HG03097 (cell line): ENCODE measurements around the gene SERPINF2.
"Not testable (repeated sequence)": the region's sequence is repeated elsewhere in the genome, so short reads cannot be mapped to it uniquely, and the experiment has no call there.

ENCODE experiments used
- ATAC-seq: cut with Tn5 transposase; IDR thresholded peaks from one replicate; pipeline ENCODE4 v1.9.1; 2021; ENCODE audit not compliant: unreplicated experiment, low FRiP score

SERPINF2 gene

DNA sequence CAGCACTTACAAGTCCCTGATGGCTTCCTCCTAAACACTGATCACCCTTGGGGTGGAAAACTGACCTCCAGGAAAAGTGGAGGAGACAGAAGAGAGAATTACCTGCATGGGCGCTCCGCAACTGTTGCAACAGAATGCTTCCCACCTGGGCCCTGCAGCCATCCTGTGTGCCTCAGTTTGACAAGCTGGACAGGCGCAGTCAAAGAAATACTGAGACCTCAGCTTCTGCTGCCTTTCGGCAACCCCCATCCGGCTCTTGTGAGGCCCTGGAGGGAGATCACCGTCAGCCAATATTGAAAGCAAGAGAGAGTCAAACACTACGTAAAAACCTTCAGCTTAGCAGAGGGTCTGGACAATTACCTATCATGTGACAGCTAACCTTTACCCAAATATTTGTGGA is 44.0 kb downstream of the SERPINF2 start:
- ATAC-seq, result no peak

DNA sequence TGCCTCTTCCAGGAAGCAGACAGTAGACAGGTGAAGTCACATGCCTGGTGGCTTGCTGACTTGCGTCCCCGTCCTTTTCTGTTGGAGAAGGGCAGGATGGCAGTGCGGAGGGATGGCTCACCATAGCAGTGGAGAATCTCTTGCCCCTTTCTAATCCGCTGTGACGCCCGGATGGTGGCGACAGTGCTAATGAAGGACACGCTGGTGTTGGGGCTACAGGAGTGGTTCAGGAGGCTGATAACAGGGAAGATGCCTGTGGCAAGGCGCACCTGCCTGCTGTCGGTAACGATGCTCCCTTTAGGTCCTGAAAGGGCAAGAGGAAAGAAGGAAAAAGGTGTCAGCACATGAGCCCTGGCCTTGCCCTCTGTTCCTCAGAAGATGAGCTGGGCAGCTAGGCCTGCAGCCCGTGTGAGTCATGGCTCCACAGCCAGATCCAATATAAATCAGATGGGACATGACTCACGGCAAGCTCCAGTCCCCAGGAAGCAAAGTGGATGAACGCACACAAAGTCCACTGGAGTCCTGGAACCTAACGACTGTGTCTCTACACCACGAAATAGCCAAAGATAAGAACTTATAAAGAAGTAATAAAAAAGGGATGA is 44.7 kb downstream of the SERPINF2 start:
- no peak for ATAC-seq

DNA sequence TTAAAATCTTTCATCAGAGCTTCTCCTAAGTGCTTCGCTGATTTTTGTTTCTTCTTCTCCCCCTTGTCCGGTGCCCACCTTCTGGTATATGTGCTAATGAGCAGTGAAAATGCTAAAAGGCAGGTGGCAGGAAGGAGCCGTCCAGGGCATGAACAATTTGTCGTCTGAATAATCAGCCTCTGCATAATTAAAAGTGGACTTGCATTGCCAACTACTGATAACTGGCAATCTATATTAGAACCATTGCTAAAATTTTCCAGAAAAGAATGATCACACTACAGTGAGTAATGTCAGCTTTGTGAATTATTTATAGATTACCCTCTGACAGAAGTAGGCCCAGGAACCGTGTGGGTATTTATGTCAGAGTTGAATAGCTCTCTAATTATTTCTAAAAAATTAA is 47.3 kb downstream of the SERPINF2 start:
- ATAC-seq, result no peak

DNA sequence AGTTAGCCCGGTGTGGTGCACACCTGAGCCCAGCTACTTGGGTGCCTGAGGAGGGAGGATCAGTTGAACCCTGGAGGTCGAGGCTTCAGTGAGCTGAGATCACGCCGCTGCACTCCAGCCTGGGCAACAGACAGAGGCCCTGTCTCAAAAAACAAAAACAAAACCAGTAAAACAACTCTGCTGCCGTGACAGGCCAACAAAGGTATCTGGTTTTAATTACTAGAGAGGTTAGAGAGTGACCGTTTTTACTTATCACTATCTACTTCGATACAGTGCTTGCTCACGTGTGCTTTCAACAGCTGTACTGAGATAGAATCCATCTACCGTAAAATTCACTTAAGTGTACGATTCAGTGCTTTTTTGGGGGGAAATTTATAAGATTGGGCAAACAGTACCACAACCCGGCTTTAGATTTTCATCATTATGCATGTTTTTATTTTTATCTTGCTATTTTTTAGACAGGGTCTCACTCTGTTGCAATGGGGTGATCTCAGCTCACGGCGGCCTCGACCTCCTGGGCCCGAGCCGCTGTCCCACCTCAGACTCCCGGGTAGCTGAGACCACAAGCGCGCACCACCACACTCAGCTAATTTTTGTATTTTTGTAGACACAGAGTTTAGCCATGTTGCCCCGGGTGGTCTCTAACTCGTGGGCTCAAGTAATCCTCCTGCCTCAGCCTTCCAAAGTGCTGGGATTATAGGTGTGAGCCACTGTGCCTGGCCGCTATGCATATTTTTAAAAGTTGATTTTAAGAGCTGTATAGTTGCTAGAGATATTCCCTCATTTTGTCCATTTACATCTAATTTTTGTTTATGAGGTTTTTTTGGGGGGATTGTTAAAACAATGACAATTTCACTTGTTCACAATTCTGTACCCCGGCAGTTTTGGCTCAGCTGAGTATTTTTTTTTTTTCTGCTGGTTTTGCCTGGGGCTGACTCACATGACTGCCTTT is 50.1 kb downstream of the SERPINF2 start:
- no peak for ATAC-seq

DNA sequence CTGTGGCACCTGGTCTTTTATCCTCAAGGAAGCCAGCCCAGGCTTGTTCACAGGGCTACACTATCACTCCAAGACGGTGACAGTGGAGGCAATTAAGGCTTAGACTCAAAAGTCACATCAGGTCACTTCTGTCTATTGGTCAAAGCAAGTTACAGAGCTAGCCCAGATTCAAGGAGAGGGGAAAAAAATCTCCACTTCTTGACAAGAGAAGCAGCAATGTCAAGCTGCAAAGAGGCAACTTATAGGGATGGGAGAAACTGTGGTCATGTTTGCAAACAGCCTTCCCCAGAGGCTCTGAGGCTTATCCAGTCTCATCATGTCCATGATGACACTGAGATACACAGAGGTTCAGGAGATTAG is 50.8 kb downstream of the SERPINF2 start:
- no peak for ATAC-seq

DNA sequence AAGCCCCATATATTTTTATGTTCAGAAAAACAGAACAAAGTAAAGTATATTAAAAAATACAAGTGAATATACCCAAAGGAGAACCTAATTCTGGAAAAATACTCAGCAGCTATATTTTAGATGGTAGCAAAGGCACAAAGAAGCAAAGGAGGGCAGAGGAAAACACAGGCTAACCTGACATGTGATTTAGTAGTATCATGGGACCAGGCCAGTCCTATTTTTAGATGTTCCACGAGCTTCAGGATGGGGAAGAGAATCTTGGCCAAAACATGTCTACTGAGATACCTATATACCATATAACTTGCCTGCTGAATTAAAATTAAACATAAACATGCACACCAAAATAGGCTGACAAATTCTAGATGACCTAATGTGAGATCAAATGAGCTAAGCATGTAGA is 54.1 kb downstream of the SERPINF2 start:
- no peak for ATAC-seq

DNA sequence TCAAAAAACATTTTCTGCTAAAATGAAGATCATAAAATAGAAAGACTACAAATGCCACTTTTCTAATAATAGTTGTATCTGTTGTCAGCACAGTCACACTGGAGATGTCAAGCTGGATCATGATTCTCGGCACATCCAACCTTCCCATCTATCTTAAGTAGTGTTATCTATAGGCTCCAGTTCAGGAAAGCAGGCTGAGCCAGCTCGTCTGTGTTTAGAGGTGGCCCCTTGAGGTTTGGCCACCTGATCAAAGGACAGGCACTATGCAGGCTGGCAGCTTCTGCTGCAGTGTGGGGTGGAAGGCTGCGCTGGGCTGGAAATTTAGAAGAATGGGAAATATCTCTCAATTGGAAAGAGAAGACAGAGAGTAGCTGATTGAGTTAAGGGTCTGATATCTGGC is 54.7 kb downstream of the SERPINF2 start:
- no peak for ATAC-seq

DNA sequence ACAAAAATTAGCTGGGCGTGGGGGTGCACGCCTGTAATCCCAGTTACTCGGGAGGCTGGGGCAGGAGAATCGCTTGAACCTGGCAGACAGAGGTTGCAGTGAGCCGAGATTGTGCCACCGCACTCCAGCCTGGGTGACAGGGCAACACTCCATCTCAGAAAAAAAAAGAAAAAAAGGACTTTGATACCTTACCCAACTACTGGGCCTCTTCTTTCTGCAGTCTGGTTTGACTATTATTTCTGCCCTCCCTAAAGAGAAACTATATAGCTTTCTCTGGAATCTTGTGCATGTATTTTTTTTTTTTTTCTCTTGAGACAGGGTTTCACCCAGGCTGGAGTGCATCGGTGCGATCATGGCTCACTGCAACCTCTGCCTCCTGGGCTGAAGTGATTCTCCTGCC is 55.2 kb downstream of the SERPINF2 start:
- ATAC-seq, result not testable (repeated sequence)

DNA sequence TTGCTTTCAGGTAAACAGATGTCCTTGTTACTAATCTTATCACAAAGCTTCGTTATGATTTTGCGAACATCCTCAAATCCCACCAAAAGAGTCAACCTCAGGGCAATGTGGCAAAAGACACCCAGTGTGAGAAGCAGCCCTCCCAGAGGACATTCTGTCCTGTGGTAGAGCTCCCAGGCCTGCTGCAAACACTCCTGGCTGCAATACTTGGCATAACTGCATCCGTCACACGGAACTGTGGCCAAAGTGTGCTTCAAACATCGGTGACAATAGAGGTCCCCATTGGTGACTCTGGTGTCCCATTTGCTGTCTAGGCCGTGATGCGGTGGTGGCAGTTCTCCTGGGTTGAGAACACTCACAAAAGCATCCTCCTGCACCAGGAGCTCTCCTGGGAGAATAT is 57.6 kb downstream of the SERPINF2 start:
- no peak for ATAC-seq

DNA sequence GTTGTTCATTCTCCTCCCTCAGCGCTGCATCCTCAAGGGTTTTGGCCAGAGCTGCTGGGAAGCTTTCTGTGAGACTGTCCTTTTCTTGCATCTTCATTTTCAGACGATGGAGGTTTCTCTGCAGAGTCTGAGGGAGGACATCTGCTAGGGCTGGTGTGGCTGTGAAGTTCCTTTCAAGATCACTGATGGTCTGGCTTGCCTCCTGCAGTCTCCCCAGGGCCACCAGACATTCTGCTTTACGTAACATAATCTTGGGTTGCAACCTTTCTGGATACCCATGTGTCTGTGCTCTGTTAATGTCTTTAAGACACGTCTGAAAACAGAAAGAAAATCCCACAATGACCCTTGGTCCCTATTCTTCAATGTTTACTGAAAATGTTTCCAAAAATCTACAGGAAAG is 58.0 kb downstream of the SERPINF2 start:
- no peak for ATAC-seq

DNA sequence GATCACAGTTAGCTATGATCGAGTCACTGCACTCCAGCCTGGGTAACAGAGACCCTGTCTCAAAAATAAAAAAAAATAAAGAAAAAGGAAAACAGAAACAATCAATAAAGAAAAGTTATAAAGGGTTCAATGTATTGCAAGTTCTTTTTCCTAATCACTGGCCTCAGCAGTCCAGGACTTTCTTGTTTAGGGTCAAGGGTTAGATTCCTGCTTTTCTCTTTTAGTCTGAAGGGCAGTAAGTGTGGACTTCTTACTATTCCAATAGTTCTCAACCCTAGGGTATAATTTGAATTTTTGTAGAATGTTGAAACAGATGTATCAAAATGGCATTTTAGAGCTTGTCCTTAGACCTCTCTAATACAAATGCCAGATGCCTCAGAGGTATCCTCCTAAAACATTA is 59.8 kb downstream of the SERPINF2 start:
- no peak for ATAC-seq

DNA sequence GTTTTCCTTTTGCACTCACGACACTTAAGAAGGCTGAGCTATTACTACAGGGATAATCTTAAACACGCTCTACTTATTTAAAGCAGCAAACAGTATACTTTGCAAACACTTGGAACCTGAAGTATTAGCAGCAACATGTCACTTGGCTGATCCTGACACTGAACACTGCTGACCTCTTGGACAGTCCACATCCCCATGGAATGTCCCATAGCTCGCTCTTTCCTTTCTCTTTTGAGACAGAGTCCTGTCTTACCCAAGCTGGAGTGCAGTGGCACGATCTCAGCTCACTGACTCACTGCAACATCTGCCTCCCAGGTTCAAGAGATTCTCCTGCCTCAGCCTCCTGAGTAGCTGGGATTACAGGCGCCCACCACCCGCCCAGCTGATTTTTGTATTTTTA is 60.6 kb downstream of the SERPINF2 start:
- no peak for ATAC-seq
